ENCODE results near the gene MXD3. TPM values are rescaled to one million over a fixed set of nuclear protein-coding genes. Genes with fewer than 3 reads are reported as not detected.

Gene MXD3
- total and polyA plus RNA-seq, 2 of the 4 experiments (the other 2 are of a cell fraction) = 7.3 to 12.9 TPM

GRCh38 chr5:177339107-177339638 lies 27.5 kb upstream of the MXD3 start:
- Histone ChIP-seq H2BK120ac (ENCODE audit: low read depth, low read length) (no peak overlapping the region), H4K20me1 (ENCODE audit: insufficient read depth, low read length) (peaks cover 18% of the 10 kb centered on the region; the same call in 1 of the 2 replicates), H2BK20ac (ENCODE audit: low read depth, low read length) (no peak overlapping the region), H3K18ac (ENCODE audit: low read depth, low read length) (no peak overlapping the region), H3K4me2 (ENCODE audit: low read depth, low read length) (no peak overlapping the region), H4K5ac (ENCODE audit: low read depth, low read length) (no peak overlapping the region), H2BK15ac (ENCODE audit: low read depth, low read length) (no peak overlapping the region), H4K91ac (ENCODE audit: insufficient read depth, low read depth, low read length) (no peak overlapping the region), H3K4me1 (ENCODE audit: control insufficient read depth, insufficient read depth, low read length) (no peaks in the 10 kb centered on the region), H2BK5ac (ENCODE audit: low read depth, low read length, poor library complexity, severe bottlenecking) (no peak overlapping the region), H3K27me3 (ENCODE audit: control insufficient read depth, insufficient read depth, low read length) (no peaks in the 10 kb centered on the region), H3K4me3 (ENCODE audit: insufficient read depth, low read depth, low read length) (no peak overlapping the region), H3K36me3 (ENCODE audit: control insufficient read depth, insufficient read depth, low read length) (peaks cover 54% of the 10 kb centered on the region), H3K23ac (ENCODE audit: low read depth, low read length) (no peak overlapping the region), H2AK5ac (ENCODE audit: low read depth, low read length) (no peak overlapping the region), H3K9me1 (ENCODE audit: insufficient read depth, low read length) (peaks cover 8% of the 10 kb centered on the region; the same call in 1 of the 2 replicates), H3K9me3 (ENCODE audit: control insufficient read depth, insufficient read depth, low read length) (no peaks in the 10 kb centered on the region), H3K56ac (ENCODE audit: extremely low read depth, insufficient read depth, low read length) (no peak overlapping the region), H3K9ac (ENCODE audit: low read depth, low read length) (no peak overlapping the region), H3K27ac (ENCODE audit: insufficient read depth, low read length) (no peak overlapping the region), H3K4ac (ENCODE audit: low read depth, low read length) (no peak overlapping the region), H3K79me1 (ENCODE audit: low read depth in 1 of 2, low read length in 2 of 2) (peaks cover 21 to 35% of the 10 kb centered on the region in 2 experiments), H3K14ac (replicated peaks; ENCODE audit: low read depth, low read length) (no peak overlapping the region), H2AFZ (replicated peaks; ENCODE audit: low read length, poor library complexity) (no peak overlapping the region), H4K8ac (ENCODE audit: low read depth in 2 of 2, low read length in 2 of 2) (no peak overlapping the region), H2AK9ac (replicated peaks; ENCODE audit: low read depth, low read length, poor library complexity) (no peak overlapping the region)
- 95% methylated on average over 4 of the region's 11 CpGs; no CpG with 5 or more reads in 1 of the 2 experiments for WGBS, 2 experiments (ENCODE audit: extremely low coverage in 2 of 2, insufficient read length in 1 of 2)
- no TSS peak for BruUV-seq (replicated peaks)
- in situ Hi-C loops (cut with MboI; ENCODE audit: low sequenced_read_pairs) = no loop called here
- DNase-seq (no peak), ATAC-seq (ENCODE audit: low read depth) (no peak)
- TF ChIP-seq MXI1 (IDR thresholded peaks at IDR 0.05; ENCODE audit: borderline replicate concordance, low read depth, low read length) = no peak
- dilution Hi-C loops (cut with HindIII; ENCODE audit: low sequenced_read_pairs, unreplicated experiment) = no loop called here
- ChIA-PET POLR2A (ENCODE audit: unreplicated experiment) (no interaction called here), CTCF (no interaction called here)
- intact Hi-C loops (cut with micrococcal nuclease) = no loop called here
